ENCODE results near the gene BZW2. TPM values are rescaled to one million over a fixed set of nuclear protein-coding genes. Genes with fewer than 3 reads are reported as not detected.

Gene BZW2
- total RNA-seq, 1 donor from 2014 or later, result 126 TPM

- TF ChIP-seq, protein P1, sequence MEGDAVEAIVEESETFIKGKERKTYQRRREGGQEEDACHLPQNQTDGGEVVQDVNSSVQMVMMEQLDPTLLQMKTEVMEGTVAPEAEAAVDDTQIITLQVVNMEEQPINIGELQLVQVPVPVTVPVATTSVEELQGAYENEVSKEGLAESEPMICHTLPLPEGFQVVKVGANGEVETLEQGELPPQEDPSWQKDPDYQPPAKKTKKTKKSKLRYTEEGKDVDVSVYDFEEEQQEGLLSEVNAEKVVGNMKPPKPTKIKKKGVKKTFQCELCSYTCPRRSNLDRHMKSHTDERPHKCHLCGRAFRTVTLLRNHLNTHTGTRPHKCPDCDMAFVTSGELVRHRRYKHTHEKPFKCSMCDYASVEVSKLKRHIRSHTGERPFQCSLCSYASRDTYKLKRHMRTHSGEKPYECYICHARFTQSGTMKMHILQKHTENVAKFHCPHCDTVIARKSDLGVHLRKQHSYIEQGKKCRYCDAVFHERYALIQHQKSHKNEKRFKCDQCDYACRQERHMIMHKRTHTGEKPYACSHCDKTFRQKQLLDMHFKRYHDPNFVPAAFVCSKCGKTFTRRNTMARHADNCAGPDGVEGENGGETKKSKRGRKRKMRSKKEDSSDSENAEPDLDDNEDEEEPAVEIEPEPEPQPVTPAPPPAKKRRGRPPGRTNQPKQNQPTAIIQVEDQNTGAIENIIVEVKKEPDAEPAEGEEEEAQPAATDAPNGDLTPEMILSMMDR (IDR thresholded peaks at IDR 0.05), result no peak
- TF ChIP-seq EZH2 (IDR thresholded peaks at IDR 0.05) (no peak), EZH2phosphoT487 (IDR thresholded peaks at IDR 0.05) (no peak)
- no peaks in the 10 kb centered on the region for H3K9me3 Mint-ChIP-seq
Measured at GRCh38 chr7:16721541-16721940, 75.6 kb downstream of the BZW2 start.

DNA sequence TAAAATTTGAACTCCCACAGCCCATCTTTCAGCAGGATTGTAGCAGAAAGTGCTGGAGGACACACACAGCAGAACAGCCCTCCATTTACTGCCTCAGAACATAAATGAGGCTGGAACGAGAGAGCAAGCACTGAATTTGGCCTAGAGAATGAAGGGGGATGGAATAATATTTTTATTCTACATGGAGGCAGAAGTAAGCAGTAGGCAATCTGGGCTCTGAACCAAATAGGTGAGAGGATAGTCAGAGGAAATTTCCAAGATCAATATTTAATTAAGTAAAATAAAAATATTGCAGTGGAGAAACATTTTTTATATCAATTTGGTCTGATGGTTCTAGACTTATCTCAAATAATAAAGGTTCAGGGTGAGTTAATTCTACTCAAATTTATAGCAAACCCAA, 78.4 kb downstream of the BZW2 start:
- no peaks in the 10 kb centered on the region for H3K4me1 ChIP-seq
- Mint-ChIP-seq H3K4me3 (no peak overlapping the region), H3K27ac (no peak overlapping the region), H3K36me3 (no peaks in the 10 kb centered on the region), H3K27me3 (ENCODE audit: insufficient read depth, low read depth) (no peaks in the 10 kb centered on the region), H3K4me1 (peaks cover 8% of the 10 kb centered on the region), H3K9me3 (no peaks in the 10 kb centered on the region)
- no peak overlapping the region for H3K4me3 ChIP-seq
- H4K20me1 ChIP-seq (ENCODE audit: low read depth), result no peaks in the 10 kb centered on the region
- H3K27ac ChIP-seq, result no peak overlapping the region
- no peak overlapping the region for H3K4me2 ChIP-seq
- H3K27me3 ChIP-seq, result no peaks in the 10 kb centered on the region
- no peaks in the 10 kb centered on the region for H3K79me2 ChIP-seq (ENCODE audit: low read depth)
- no peaks in the 10 kb centered on the region for H3K36me3 ChIP-seq
- no peaks in the 10 kb centered on the region for H3K9me3 ChIP-seq (ENCODE audit: low read depth)
- no peak overlapping the region for H3K9ac ChIP-seq
- no peak overlapping the region for H2AFZ ChIP-seq (replicated peaks)
- no peaks in the 10 kb centered on the region for H3F3A ChIP-seq (ENCODE audit: low read depth)
- DNase-seq (ENCODE audit: low spot score), result no peak
- TF ChIP-seq EZH2phosphoT487 (IDR thresholded peaks at IDR 0.05) (no peak), EZH2 (IDR thresholded peaks at IDR 0.05) (no peak)
- TF ChIP-seq, protein P1 (IDR thresholded peaks at IDR 0.05), result no peak

More at GRCh38 chr7:16721541-16721940, 75.6 kb downstream of the BZW2 start:
- no peaks in the 10 kb centered on the region for H3K9me3 ChIP-seq (ENCODE audit: low read depth)
- no peaks in the 10 kb centered on the region for H3K36me3 Mint-ChIP-seq
- H3K27me3 ChIP-seq, result no peaks in the 10 kb centered on the region
- no peaks in the 10 kb centered on the region for H3F3A ChIP-seq (ENCODE audit: low read depth)
- no peak overlapping the region for H3K9ac ChIP-seq
- no peaks in the 10 kb centered on the region for H3K79me2 ChIP-seq (ENCODE audit: low read depth)
- DNase-seq (ENCODE audit: low spot score), result no peak
- no peak overlapping the region for H3K27ac ChIP-seq
- no peak overlapping the region for H3K4me3 Mint-ChIP-seq
- no peaks in the 10 kb centered on the region for H3K36me3 ChIP-seq
- H2AFZ ChIP-seq (replicated peaks), result no peak overlapping the region
- no peaks in the 10 kb centered on the region for H3K27me3 Mint-ChIP-seq (ENCODE audit: insufficient read depth, low read depth)
- H3K4me1 Mint-ChIP-seq, result peaks cover 5% of the 10 kb centered on the region
- no peak overlapping the region for H3K27ac Mint-ChIP-seq
- no peak overlapping the region for H3K4me2 ChIP-seq
- no peaks in the 10 kb centered on the region for H4K20me1 ChIP-seq (ENCODE audit: low read depth)
- H3K4me1 ChIP-seq, result no peaks in the 10 kb centered on the region
- H3K4me3 ChIP-seq, result no peak overlapping the region

- Histone ChIP-seq H2AFZ (replicated peaks) (no peak overlapping the region), H3K27me3 (no peaks in the 10 kb centered on the region), H3K36me3 (no peaks in the 10 kb centered on the region), H3K27ac (no peak overlapping the region), H3K9me3 (ENCODE audit: low read depth) (no peaks in the 10 kb centered on the region), H3K79me2 (ENCODE audit: low read depth) (no peaks in the 10 kb centered on the region), H3K9ac (no peak overlapping the region), H3K4me3 (no peak overlapping the region), H4K20me1 (ENCODE audit: low read depth) (no peaks in the 10 kb centered on the region), H3F3A (ENCODE audit: low read depth) (no peaks in the 10 kb centered on the region), H3K4me2 (no peak overlapping the region), H3K4me1 (no peaks in the 10 kb centered on the region)
- H3K4me3 Mint-ChIP-seq, result no peak overlapping the region
- peaks cover 6% of the 10 kb centered on the region for H3K27me3 Mint-ChIP-seq (ENCODE audit: insufficient read depth, low read depth)
- H3K4me1 Mint-ChIP-seq, result peaks cover 8% of the 10 kb centered on the region
- no peak for TF ChIP-seq EZH2phosphoT487 (IDR thresholded peaks at IDR 0.05)
- no peak overlapping the region for H3K27ac Mint-ChIP-seq
- H3K9me3 Mint-ChIP-seq, result no peaks in the 10 kb centered on the region
- DNase-seq (ENCODE audit: low spot score), result no peak
- no peaks in the 10 kb centered on the region for H3K36me3 Mint-ChIP-seq
Measured at GRCh38 chr7:16726189-16726588, 80.2 kb downstream of the BZW2 start.

GRCh38 chr7:16727736-16728135, 81.8 kb downstream of the BZW2 start:
- Histone ChIP-seq H3K9ac (no peak overlapping the region), H3K27me3 (no peaks in the 10 kb centered on the region), H3F3A (ENCODE audit: low read depth) (no peaks in the 10 kb centered on the region), H4K20me1 (ENCODE audit: low read depth) (no peaks in the 10 kb centered on the region), H2AFZ (replicated peaks) (no peak overlapping the region), H3K79me2 (ENCODE audit: low read depth) (no peaks in the 10 kb centered on the region), H3K4me2 (no peak overlapping the region), H3K4me1 (no peaks in the 10 kb centered on the region), H3K36me3 (no peaks in the 10 kb centered on the region), H3K27ac (no peak overlapping the region), H3K9me3 (ENCODE audit: low read depth) (no peaks in the 10 kb centered on the region), H3K4me3 (no peak overlapping the region)
- TF ChIP-seq, protein P1 (IDR thresholded peaks at IDR 0.05), result no peak
- TF ChIP-seq EZH2phosphoT487 (IDR thresholded peaks at IDR 0.05) (no peak), EZH2 (IDR thresholded peaks at IDR 0.05) (no peak)
- no peak overlapping the region for H3K4me3 Mint-ChIP-seq
- H3K4me1 Mint-ChIP-seq, result peaks cover 6% of the 10 kb centered on the region
- no peak overlapping the region for H3K27ac Mint-ChIP-seq
- peaks cover 2% of the 10 kb centered on the region for H3K9me3 Mint-ChIP-seq
- peaks cover 6% of the 10 kb centered on the region for H3K27me3 Mint-ChIP-seq (ENCODE audit: insufficient read depth, low read depth)
- no peak for DNase-seq (ENCODE audit: low spot score)
- H3K36me3 Mint-ChIP-seq, result no peaks in the 10 kb centered on the region
